ENCODE data around the gene PI4KA. TPM values are rescaled to one million over a fixed set of nuclear protein-coding genes. Genes with fewer than 3 reads are reported as not detected.

PI4KA gene
- total RNA-seq (32.9 and 40.6 TPM in 2 replicates), polyA plus RNA-seq (26.4 and 34.5 TPM in 2 replicates), polyA minus RNA-seq (ENCODE audit: low replicate concordance) (328 and 515 TPM in 2 replicates)
- 39.0 and 53.7 TPM in 2 replicates for polyA plus RNA-seq (2012)

GRCh38 chr22:20858615-20859416 lies at the start of gene PI4KA, which contains the start of gene SNAP29:
Gene PI4KA, minus strand, starts transcription at chr22:20858811. Its CDS starts 86 bp downstream, at chr22:20858725.
Gene SNAP29, plus strand, starts transcription at chr22:20859007. Its CDS starts 104 bp downstream, at chr22:20859111.
- peak within 1 kb of the TSS; percentile 90 for H2AFZ ChIP-seq (ENCODE audit: low read length)
- H3K4me1 ChIP-seq (ENCODE audit: control insufficient read depth, extremely low read depth, insufficient read depth, low read length) = peaks cover 5% of the 10 kb centered on the region
- TF ChIP-seq EZH2 (IDR thresholded peaks at IDR 0.05; ENCODE audit: low read length, missing control alignments) = no peak
- no peak for TF ChIP-seq CTCF (conservative IDR thresholded peaks at IDR 0.05 in 1 of 2, IDR thresholded peaks at IDR 0.05 in 1 of 2; ENCODE audit: low read depth in 1 of 2, low read length in 2 of 2)
- DNase-seq (ENCODE audit: low read depth in 2 of 2) = peak; percentile 98
- peak within 1 kb of the TSS; percentile 88 for H3K9ac ChIP-seq (ENCODE audit: insufficient read depth, low read length)
- H3K79me2 ChIP-seq (ENCODE audit: control insufficient read depth, insufficient read depth, low read length) = peaks cover 45% of the 10 kb centered on the region
- H3K27me3 ChIP-seq (ENCODE audit: control insufficient read depth, insufficient read depth, low read length) = no peaks in the 10 kb centered on the region
- peaks cover 1% of the 10 kb centered on the region for H3K36me3 ChIP-seq (ENCODE audit: control insufficient read depth, insufficient read depth, low read length)
- H3K4me3 ChIP-seq (replicated peaks in 1 of 4; ENCODE audit: control extremely low read depth in 1 of 4, insufficient read depth in 1 of 4, low read depth in 3 of 4, low read length in 4 of 4) = peak within 1 kb of the TSS; percentile 91 to 98 (median 94)
- H3K9me3 ChIP-seq (ENCODE audit: control insufficient read depth, insufficient read depth, low read depth, low read length) = no peaks in the 10 kb centered on the region
- peak within 1 kb of the TSS; percentile 99 for H3K4me2 ChIP-seq (ENCODE audit: extremely low read depth, insufficient read depth, low read length)
- no peaks in the 10 kb centered on the region for H4K20me1 ChIP-seq (ENCODE audit: control insufficient read depth, extremely low read depth, insufficient read depth, low read length)
- peak within 1 kb of the TSS; percentile 84 for H3K27ac ChIP-seq (ENCODE audit: insufficient read depth, low read length)

DNA sequence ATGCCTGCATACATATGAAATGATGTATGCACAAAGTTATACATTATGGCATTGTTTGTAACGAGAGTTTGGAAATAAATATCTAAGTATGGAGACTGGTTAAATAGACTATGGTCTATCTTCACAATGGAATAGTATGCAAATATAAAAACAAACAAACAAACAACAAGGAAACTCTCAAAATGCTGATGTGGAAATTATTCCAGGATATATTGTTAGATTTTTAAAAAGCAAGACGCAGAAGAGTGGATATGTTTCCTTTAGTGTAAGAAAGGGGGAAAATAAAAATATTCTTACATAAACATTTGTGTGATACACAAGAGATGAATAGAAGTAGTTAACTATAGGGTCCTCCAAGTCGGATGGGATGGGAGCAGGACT lies 47.8 kb upstream of the PI4KA start:
- H2AFZ ChIP-seq (ENCODE audit: low read length) = no peak overlapping the region
- TF ChIP-seq EZH2 (IDR thresholded peaks at IDR 0.05; ENCODE audit: low read length, missing control alignments) (no peak), CTCF (conservative IDR thresholded peaks at IDR 0.05 in 1 of 2, IDR thresholded peaks at IDR 0.05 in 1 of 2; ENCODE audit: low read depth in 1 of 2, low read length in 2 of 2) (no peak)
- H3K4me1 ChIP-seq (ENCODE audit: control insufficient read depth, extremely low read depth, insufficient read depth, low read length) = peaks cover 11% of the 10 kb centered on the region
- no peak overlapping the region for H3K4me2 ChIP-seq (ENCODE audit: extremely low read depth, insufficient read depth, low read length)
- no peaks in the 10 kb centered on the region for H3K36me3 ChIP-seq (ENCODE audit: control insufficient read depth, insufficient read depth, low read length)
- H3K79me2 ChIP-seq (ENCODE audit: control insufficient read depth, insufficient read depth, low read length) = no peaks in the 10 kb centered on the region
- H3K27me3 ChIP-seq (ENCODE audit: control insufficient read depth, insufficient read depth, low read length) = no peaks in the 10 kb centered on the region
- H3K9me3 ChIP-seq (ENCODE audit: control insufficient read depth, insufficient read depth, low read depth, low read length) = no peaks in the 10 kb centered on the region
- no peak for DNase-seq (ENCODE audit: low read depth in 2 of 2)
- no peak overlapping the region for H3K4me3 ChIP-seq (replicated peaks in 1 of 4; ENCODE audit: control extremely low read depth in 1 of 4, insufficient read depth in 1 of 4, low read depth in 3 of 4, low read length in 4 of 4)
- H3K9ac ChIP-seq (ENCODE audit: insufficient read depth, low read length) = no peak overlapping the region
- no peaks in the 10 kb centered on the region for H4K20me1 ChIP-seq (ENCODE audit: control insufficient read depth, extremely low read depth, insufficient read depth, low read length)
- H3K27ac ChIP-seq (ENCODE audit: insufficient read depth, low read length) = no peak overlapping the region

GRCh38 chr22:20905415-20906386 lies 47.1 kb upstream of the PI4KA start:
- no peak for DNase-seq (ENCODE audit: low read depth in 2 of 2)
- no peak for TF ChIP-seq CTCF (conservative IDR thresholded peaks at IDR 0.05 in 1 of 2, IDR thresholded peaks at IDR 0.05 in 1 of 2; ENCODE audit: low read depth in 1 of 2, low read length in 2 of 2)
- Histone ChIP-seq H3K9me3 (ENCODE audit: control insufficient read depth, insufficient read depth, low read depth, low read length) (no peaks in the 10 kb centered on the region), H4K20me1 (ENCODE audit: control insufficient read depth, extremely low read depth, insufficient read depth, low read length) (no peaks in the 10 kb centered on the region), H3K27me3 (ENCODE audit: control insufficient read depth, insufficient read depth, low read length) (no peaks in the 10 kb centered on the region), H3K9ac (ENCODE audit: insufficient read depth, low read length) (no peak overlapping the region), H3K36me3 (ENCODE audit: control insufficient read depth, insufficient read depth, low read length) (no peaks in the 10 kb centered on the region), H3K4me1 (ENCODE audit: control insufficient read depth, extremely low read depth, insufficient read depth, low read length) (peaks cover 11% of the 10 kb centered on the region), H3K79me2 (ENCODE audit: control insufficient read depth, insufficient read depth, low read length) (no peaks in the 10 kb centered on the region), H2AFZ (ENCODE audit: low read length) (no peak overlapping the region), H3K4me2 (ENCODE audit: extremely low read depth, insufficient read depth, low read length) (peak overlapping the region; percentile 37), H3K4me3 (replicated peaks in 1 of 4; ENCODE audit: control extremely low read depth in 1 of 4, insufficient read depth in 1 of 4, low read depth in 3 of 4, low read length in 4 of 4) (no peak overlapping the region), H3K27ac (ENCODE audit: insufficient read depth, low read length) (peak overlapping the region; percentile 75)
